8988T (cell line): ENCODE results near the gene ENTREP3.
A peak's percentile ranks its signal among the peaks of the same experiment; 100 is the strongest.
"Not testable (repeated sequence)": the region's sequence is repeated elsewhere in the genome, so short reads cannot be mapped to it uniquely, and the experiment has no call there.

ENCODE experiments used
- DNase-seq: peaks from one replicate; pipeline ENCODE4 v3.0.0; 2011

Gene ENTREP3

GRCh38 chr1:155255243-155256007, at the start of gene ENTREP3:
TSS of gene ENTREP3 (minus strand) at chr1:155255483. CDS start at chr1:155254877, 606 bp downstream.
- peak; percentile 92 for DNase-seq

- no peak for DNase-seq
Measured at GRCh38 chr1:155304558-155305063, 49.3 kb upstream of the ENTREP3 start.

- DNase-seq: no peak
Measured at GRCh38 chr1:155301342-155301841, 46.1 kb upstream of the ENTREP3 start, which contains the start of gene PKLR. TSS of gene PKLR (minus strand) at chr1:155301438. CDS start at chr1:155301395, 43 bp downstream.

- no peak for DNase-seq
Measured at GRCh38 chr1:155300553-155301329, 45.5 kb upstream of the ENTREP3 start.

- DNase-seq: no peak
Measured at GRCh38 chr1:155300024-155300423, 44.7 kb upstream of the ENTREP3 start.

GRCh38 chr1:155297384-155297783, 42.1 kb upstream of the ENTREP3 start:
- DNase-seq: no peak

- no peak for DNase-seq
Measured at GRCh38 chr1:155296661-155297060, 41.4 kb upstream of the ENTREP3 start.

- DNase-seq: no peak
Measured at GRCh38 chr1:155295942-155296267, 40.6 kb upstream of the ENTREP3 start.

- DNase-seq: no peak
Measured at GRCh38 chr1:155295183-155295941, 40.1 kb upstream of the ENTREP3 start.

- no peak for DNase-seq
Measured at GRCh38 chr1:155294520-155295182, 39.4 kb upstream of the ENTREP3 start.

GRCh38 chr1:155293086-155293749, 37.9 kb upstream of the ENTREP3 start:
- no peak for DNase-seq

- DNase-seq: not testable (repeated sequence)
Measured at GRCh38 chr1:155291006-155291405, 35.7 kb upstream of the ENTREP3 start.

GRCh38 chr1:155287987-155288543, 32.8 kb upstream of the ENTREP3 start:
- no peak for DNase-seq

- DNase-seq: no peak
Measured at GRCh38 chr1:155286544-155286943, 31.3 kb upstream of the ENTREP3 start.

- DNase-seq: no peak
Measured at GRCh38 chr1:155285631-155286044, 30.4 kb upstream of the ENTREP3 start.

- DNase-seq: no peak
Measured at GRCh38 chr1:155285063-155285462, 29.8 kb upstream of the ENTREP3 start.

- no peak for DNase-seq
Measured at GRCh38 chr1:155284476-155284875, 29.2 kb upstream of the ENTREP3 start.

- DNase-seq: no peak
Measured at GRCh38 chr1:155282488-155283091, 27.3 kb upstream of the ENTREP3 start.

GRCh38 chr1:155279268-155279667, 24.0 kb upstream of the ENTREP3 start:
- no peak for DNase-seq

- DNase-seq: no peak
Measured at GRCh38 chr1:155278689-155279160, 23.4 kb upstream of the ENTREP3 start.
